Gastrocnemius medialis (tissue), 4 donors: Measurements from ENCODE around the gene NID1. TPM values are rescaled to one million over a fixed set of nuclear protein-coding genes. Genes with fewer than 3 reads are reported as not detected.
A peak's percentile ranks its signal among the peaks of the same experiment; 100 is the strongest.

Source experiments
- ATAC-seq, 2 donors: fragments of 150-250 bp; one replicate each; pipeline ENCODE4 v1.9.1; 2016
- DNase-seq, 2 donors: peaks; one replicate each; pipeline ENCODE4 v3.0.0-alpha.2; 2019
- H3K27ac ChIP-seq, 4 donors: fragments of 200-600 bp; sonication (generic); 1 replicate in 1 of 4; 2 replicates in 3 of 4; pipeline ENCODE4 v1.5.1; 2016 to 2018; ENCODE audit warnings: mild to moderate bottlenecking in 2 of 4, moderate library complexity in 1 of 4
- H3K27me3 ChIP-seq, 3 donors: fragments of 200-600 bp; sonication (generic) in 2 of 3; 1 replicate in 1 of 3; 2 replicates in 2 of 3; pipeline versions ENCODE4 v1.5.1 to v1.6.0; 2016 to 2019; ENCODE audit warnings: mild to moderate bottlenecking in 1 of 3, moderate library complexity in 1 of 3
- H3K36me3 ChIP-seq, 2 donors: fragments of 200-600 bp; sonication (generic) in 1 of 2; one replicate each; pipeline ENCODE4 v1.5.1; 2017 to 2018
- H3K4me1 ChIP-seq, 2 donors: fragments of 200-600 bp; sonication (generic) in 1 of 2; one replicate each; pipeline ENCODE4 v1.5.1; 2016 to 2017; ENCODE audit warnings: mild to moderate bottlenecking in 2 of 2
- H3K4me3 ChIP-seq, 4 donors: fragments of 200-600 bp; sonication (generic) in 3 of 4; 1 replicate in 1 of 4; 2 replicates in 3 of 4; pipeline ENCODE4 v1.5.1; 2016 to 2019; ENCODE audit warnings: mild to moderate bottlenecking in 2 of 4
- H3K9me3 ChIP-seq, 3 donors: fragments of 200-600 bp; sonication (generic) in 2 of 3; 1 replicate in 1 of 3; 2 replicates in 2 of 3; pipeline ENCODE4 v1.5.1; 2016 to 2019
- CTCF ChIP-seq, 5 experiments: fragments of 450-650 bp in 3 of 5; fragments of 200-600 bp in 2 of 5; sonication (generic) in 2 of 5; IDR thresholded peaks in 4 of 5; conservative IDR thresholded peaks in 1 of 5; 1 replicate in 4 of 5; 2 replicates in 1 of 5; pipeline ENCODE4 v1.5.1; 2016 to 2019; ENCODE audit warnings: antibody characterized with exemption in 5 of 5, mild to moderate bottlenecking in 3 of 5, moderate library complexity in 3 of 5
- POLR2A ChIP-seq, 2 donors: fragments of 450-650 bp; IDR thresholded peaks; one replicate each; pipeline ENCODE4 v1.6.1; 2017; ENCODE audit warnings: antibody characterized with exemption in 2 of 2, mild to moderate bottlenecking in 2 of 2, moderate library complexity in 2 of 2
- in situ Hi-C, 4 donors: fragments of 200-750 bp; cut with MboI; loops; one replicate each; pipeline versions ENCODE4 v1.15.0 to v1.8.0; 2017; ENCODE audit warnings: low sequenced_read_pairs in 4 of 4
- intact Hi-C: fragments of 100-400 bp; cut with DNase I; formaldehyde crosslinking; loops from one replicate; pipeline ENCODE4 v1.15.1; 2023; ENCODE audit warnings: low total_unique reads
- total RNA-seq, 4 donors: library from RNA; depleted of rRNA; stranded (reverse); fragments of >200 nt; gene quantifications; one replicate each; pipeline versions ENCODE4 v1.1.0 to v1.2.3, GENCODE V29; 2016

The NID1 gene
- total RNA-seq, 4 donors from 2014 or later = 33.7 to 79.0 (median 51.7) TPM

DNA sequence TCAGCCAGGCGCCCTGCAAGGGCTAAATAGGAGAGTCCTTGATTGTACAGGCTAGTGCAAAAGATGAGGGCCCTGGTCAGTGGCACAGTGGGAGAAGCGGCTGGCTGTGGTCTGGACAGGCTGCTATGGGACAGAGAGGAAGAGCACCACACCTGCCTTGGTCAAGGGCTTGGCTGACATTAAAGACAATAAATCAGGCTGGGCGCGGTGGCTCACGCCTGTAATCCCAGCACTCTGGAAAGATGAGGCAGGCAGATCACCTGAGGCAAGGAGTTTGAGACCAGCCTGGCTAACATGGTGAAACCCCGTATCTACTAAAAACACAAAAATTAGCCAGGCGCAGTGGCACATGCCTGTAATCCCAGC lies 62.9 kb downstream of the NID1 start:
- no peak for DNase-seq
- no peaks in the 10 kb centered on the region for H3K36me3 ChIP-seq
- no peak overlapping the region for H3K4me3 ChIP-seq
- intact Hi-C loops = no loop called here
- H3K27me3 ChIP-seq = no peaks in the 10 kb centered on the region
- H3K9me3 ChIP-seq = no peaks in the 10 kb centered on the region
- in situ Hi-C loops = no loop called here
- peak overlapping the region; percentile 33 to 62 (median 48) for H3K27ac ChIP-seq
- H3K4me1 ChIP-seq = peaks cover 0 to 4% of the 10 kb centered on the region in 2 donors
- no peak for ATAC-seq
- no peak for TF ChIP-seq CTCF (IDR thresholded peaks at IDR 0.05 in 4 of 5, conservative IDR thresholded peaks at IDR 0.05 in 1 of 5)
- no peak for TF ChIP-seq POLR2A (IDR thresholded peaks at IDR 0.05)

- TF ChIP-seq CTCF (IDR thresholded peaks at IDR 0.05 in 4 of 5, conservative IDR thresholded peaks at IDR 0.05 in 1 of 5) = no peak
- no peak for TF ChIP-seq POLR2A (IDR thresholded peaks at IDR 0.05)
- peak overlapping the region in 3 of 4 donors; percentile 37 to 62 (median 60) for H3K27ac ChIP-seq
- no peaks in the 10 kb centered on the region for H3K27me3 ChIP-seq
- in situ Hi-C loops (no loop called here), intact Hi-C loops (no loop called here)
- DNase-seq = no peak
- H3K4me3 ChIP-seq = no peak overlapping the region
- peaks cover 0 to 4% of the 10 kb centered on the region in 2 donors for H3K4me1 ChIP-seq
- H3K36me3 ChIP-seq = no peaks in the 10 kb centered on the region
- H3K9me3 ChIP-seq = no peaks in the 10 kb centered on the region
- no peak for ATAC-seq
Observed at GRCh38 chr1:236000781-236001180, 64.1 kb downstream of the NID1 start.

DNA sequence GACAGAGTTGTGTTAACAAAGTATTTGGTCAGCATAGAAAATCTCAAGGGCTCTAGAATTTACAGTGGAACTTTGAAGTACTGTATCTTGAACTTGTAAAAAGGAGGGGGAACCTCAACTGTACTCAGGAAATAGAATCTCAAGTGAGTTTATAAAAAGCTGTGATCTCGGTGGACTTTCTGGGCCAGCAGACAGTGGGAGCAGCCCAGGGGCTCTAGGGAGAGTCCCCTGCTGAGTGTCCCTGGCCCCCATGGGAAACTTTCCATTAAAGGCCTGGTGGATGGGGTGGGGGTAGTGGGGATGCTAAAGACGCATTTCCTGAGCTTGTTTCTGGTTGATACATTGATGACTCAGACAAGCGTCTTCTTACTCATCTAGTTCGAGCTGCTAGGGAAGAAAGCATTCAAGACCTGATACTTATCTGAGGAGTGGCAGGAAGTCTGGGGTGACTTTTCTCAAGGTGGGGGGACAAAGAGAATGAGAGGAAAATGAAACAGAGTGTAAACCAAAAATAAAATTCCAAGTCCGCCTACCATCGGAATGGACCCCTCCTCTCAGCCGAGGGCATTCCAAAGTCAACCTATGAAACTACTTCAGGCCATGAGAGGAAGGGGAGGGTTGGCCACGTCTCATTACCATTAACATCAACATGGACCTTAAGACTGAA lies 65.5 kb downstream of the NID1 start:
- no peak for DNase-seq
- peak overlapping the region; percentile 2 to 37 (median 19) for H3K27ac ChIP-seq

GRCh38 chr1:235998812-235999211 lies 66.1 kb downstream of the NID1 start:
- intact Hi-C loops = no loop called here

More for the DNA sequence above, 65.5 kb downstream of the NID1 start:
- intact Hi-C loops (no loop called here), in situ Hi-C loops (no loop called here)
- Histone ChIP-seq H3K9me3 (no peaks in the 10 kb centered on the region), H3K27me3 (no peaks in the 10 kb centered on the region), H3K36me3 (no peaks in the 10 kb centered on the region), H3K4me3 (no peak overlapping the region), H3K4me1 (peaks cover 0 to 4% of the 10 kb centered on the region in 2 donors)
- ATAC-seq = peak; percentile 37 to 38
- TF ChIP-seq POLR2A (IDR thresholded peaks at IDR 0.05) = no peak
- TF ChIP-seq CTCF (IDR thresholded peaks at IDR 0.05 in 4 of 5, conservative IDR thresholded peaks at IDR 0.05 in 1 of 5) = no peak

More at GRCh38 chr1:235998812-235999211, 66.1 kb downstream of the NID1 start:
- Histone ChIP-seq H3K4me3 (no peak overlapping the region), H3K4me1 (peaks cover 0 to 4% of the 10 kb centered on the region in 2 donors), H3K36me3 (no peaks in the 10 kb centered on the region), H3K27ac (peak overlapping the region in 3 of 4 donors; percentile 2 to 37 (median 31)), H3K27me3 (no peaks in the 10 kb centered on the region), H3K9me3 (no peaks in the 10 kb centered on the region)
- DNase-seq (no peak), ATAC-seq (no peak)
- in situ Hi-C loops = no loop called here
- TF ChIP-seq POLR2A (IDR thresholded peaks at IDR 0.05) = no peak
- no peak for TF ChIP-seq CTCF (IDR thresholded peaks at IDR 0.05 in 4 of 5, conservative IDR thresholded peaks at IDR 0.05 in 1 of 5)
